PFSK-1 (cell line): ENCODE data around the gene UBAC2.

Experiments
- POLR2AphosphoS5 ChIP-seq: IDR thresholded peaks from 2 replicates; pipeline ENCODE4 v1.6.1; 2012; ENCODE audit warnings: low read depth, mild to moderate bottlenecking, control low read depth, low read length, moderate library complexity
- SIN3A ChIP-seq: IDR thresholded peaks from 2 replicates; pipeline ENCODE4 v1.6.1; 2012; ENCODE audit warnings: mild to moderate bottlenecking, low read length, moderate library complexity, borderline replicate concordance; ENCODE audit not compliant: insufficient read depth
- TAF1 ChIP-seq: IDR thresholded peaks from 2 replicates; pipeline ENCODE4 v1.6.1; 2012; ENCODE audit warnings: low read length, control low read depth, borderline replicate concordance; ENCODE audit not compliant: insufficient read depth
- TF ChIP-seq, protein P1 (sequence below), 2 experiments: IDR thresholded peaks; 2 replicates each; pipeline versions ENCODE4 v1.6.1 to v1.8.0; 2011 to 2012; ENCODE audit warnings: low read depth in 2 of 2, low read length in 2 of 2, control low read depth in 1 of 2, inconsistent platforms in 1 of 2, mild to moderate bottlenecking in 1 of 2, moderate library complexity in 1 of 2; ENCODE audit not compliant: insufficient read depth in 1 of 2

DNA sequence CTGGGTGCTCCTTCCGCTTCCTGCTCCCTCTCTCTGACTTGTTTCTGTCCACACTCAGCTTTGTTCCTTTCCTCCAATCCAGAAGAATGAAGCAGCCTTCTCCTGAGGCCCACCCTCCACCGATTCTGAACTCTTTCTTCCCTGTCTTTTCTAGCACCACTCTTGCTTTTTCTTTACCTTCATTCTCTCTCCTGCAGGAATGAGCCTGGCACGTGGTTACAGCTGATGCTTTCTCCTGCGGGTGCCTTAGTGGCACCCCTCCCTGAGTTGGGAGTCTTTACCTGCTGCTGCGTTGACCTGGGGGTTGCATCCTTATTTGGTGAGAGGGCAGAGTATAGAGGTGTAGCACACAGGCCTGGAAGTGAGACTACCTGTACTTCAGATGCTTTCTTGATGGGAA lies 6.2 kb downstream of the UBAC2 start:
- TF ChIP-seq SIN3A (no peak), POLR2AphosphoS5 (no peak), TAF1 (no peak)
- TF ChIP-seq, protein P1, sequence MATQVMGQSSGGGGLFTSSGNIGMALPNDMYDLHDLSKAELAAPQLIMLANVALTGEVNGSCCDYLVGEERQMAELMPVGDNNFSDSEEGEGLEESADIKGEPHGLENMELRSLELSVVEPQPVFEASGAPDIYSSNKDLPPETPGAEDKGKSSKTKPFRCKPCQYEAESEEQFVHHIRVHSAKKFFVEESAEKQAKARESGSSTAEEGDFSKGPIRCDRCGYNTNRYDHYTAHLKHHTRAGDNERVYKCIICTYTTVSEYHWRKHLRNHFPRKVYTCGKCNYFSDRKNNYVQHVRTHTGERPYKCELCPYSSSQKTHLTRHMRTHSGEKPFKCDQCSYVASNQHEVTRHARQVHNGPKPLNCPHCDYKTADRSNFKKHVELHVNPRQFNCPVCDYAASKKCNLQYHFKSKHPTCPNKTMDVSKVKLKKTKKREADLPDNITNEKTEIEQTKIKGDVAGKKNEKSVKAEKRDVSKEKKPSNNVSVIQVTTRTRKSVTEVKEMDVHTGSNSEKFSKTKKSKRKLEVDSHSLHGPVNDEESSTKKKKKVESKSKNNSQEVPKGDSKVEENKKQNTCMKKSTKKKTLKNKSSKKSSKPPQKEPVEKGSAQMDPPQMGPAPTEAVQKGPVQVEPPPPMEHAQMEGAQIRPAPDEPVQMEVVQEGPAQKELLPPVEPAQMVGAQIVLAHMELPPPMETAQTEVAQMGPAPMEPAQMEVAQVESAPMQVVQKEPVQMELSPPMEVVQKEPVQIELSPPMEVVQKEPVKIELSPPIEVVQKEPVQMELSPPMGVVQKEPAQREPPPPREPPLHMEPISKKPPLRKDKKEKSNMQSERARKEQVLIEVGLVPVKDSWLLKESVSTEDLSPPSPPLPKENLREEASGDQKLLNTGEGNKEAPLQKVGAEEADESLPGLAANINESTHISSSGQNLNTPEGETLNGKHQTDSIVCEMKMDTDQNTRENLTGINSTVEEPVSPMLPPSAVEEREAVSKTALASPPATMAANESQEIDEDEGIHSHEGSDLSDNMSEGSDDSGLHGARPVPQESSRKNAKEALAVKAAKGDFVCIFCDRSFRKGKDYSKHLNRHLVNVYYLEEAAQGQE (IDR thresholded peaks at IDR 0.05; ENCODE audit: insufficient read depth in 1 of 2, low read depth in 2 of 2, low read length in 2 of 2), result no peak
